LNCaP clone FGC (cell line): ENCODE results near the gene LRRN3.
A peak's percentile ranks its signal among the peaks of the same experiment; 100 is the strongest.

Source experiments
- DNase-seq: peaks from one replicate; pipeline ENCODE4 v3.0.0-alpha.2; 2011; ENCODE audit warnings: low read depth
- H3K4me3 ChIP-seq: 2 replicates; pipeline ENCODE4 v1.5.1; 2011; ENCODE audit warnings: mild to moderate bottlenecking, low read depth, low read length, control low read depth
- TF ChIP-seq, protein P1 (sequence below): IDR thresholded peaks from 2 replicates; pipeline ENCODE4 v1.5.1; 2012; ENCODE audit warnings: mild to moderate bottlenecking; ENCODE audit not compliant: control insufficient read depth, insufficient read depth; ENCODE audit errors: extremely low read depth

The LRRN3 gene

DNA sequence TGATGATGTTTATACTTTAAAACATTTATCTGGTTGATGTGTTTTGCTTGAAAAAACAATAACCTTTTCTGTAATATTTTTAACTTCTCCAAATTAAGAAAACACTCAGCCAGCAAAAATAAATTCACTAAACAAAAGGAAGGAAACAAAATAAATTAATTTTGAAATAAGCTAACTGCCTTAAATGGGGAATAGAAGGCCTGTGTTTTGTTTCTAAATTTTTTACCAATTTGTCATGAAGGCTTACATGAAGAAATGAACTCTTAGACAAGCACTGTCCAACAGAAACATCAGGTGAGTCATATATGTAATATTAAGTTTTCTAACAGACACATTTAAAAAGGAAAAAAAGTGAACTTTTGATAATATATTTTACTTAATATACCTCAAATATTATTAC, 68.5 kb downstream of the LRRN3 start:
- no peak for DNase-seq
- H3K4me3 ChIP-seq, result no peak overlapping the region
- TF ChIP-seq, protein P1, sequence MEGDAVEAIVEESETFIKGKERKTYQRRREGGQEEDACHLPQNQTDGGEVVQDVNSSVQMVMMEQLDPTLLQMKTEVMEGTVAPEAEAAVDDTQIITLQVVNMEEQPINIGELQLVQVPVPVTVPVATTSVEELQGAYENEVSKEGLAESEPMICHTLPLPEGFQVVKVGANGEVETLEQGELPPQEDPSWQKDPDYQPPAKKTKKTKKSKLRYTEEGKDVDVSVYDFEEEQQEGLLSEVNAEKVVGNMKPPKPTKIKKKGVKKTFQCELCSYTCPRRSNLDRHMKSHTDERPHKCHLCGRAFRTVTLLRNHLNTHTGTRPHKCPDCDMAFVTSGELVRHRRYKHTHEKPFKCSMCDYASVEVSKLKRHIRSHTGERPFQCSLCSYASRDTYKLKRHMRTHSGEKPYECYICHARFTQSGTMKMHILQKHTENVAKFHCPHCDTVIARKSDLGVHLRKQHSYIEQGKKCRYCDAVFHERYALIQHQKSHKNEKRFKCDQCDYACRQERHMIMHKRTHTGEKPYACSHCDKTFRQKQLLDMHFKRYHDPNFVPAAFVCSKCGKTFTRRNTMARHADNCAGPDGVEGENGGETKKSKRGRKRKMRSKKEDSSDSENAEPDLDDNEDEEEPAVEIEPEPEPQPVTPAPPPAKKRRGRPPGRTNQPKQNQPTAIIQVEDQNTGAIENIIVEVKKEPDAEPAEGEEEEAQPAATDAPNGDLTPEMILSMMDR, result no peak

DNA sequence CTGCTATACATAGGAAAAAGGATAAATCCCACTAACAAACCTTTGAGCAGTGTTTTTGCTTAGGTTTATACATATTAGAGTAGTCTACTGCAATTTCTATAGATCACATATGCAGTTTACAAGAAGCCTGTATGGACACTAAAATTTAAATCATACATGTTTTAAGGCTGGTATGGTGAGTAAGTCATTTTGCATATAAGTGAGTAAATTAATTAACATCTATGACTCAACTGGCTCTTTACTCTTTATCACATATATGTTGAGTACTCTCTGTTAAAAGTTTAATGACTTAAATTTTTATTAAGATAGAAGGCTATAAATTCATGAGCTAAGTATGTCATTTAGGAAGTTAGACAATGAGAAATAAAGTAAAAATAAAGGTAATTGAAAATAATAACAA, 69.4 kb downstream of the LRRN3 start:
- no peak overlapping the region for H3K4me3 ChIP-seq
- TF ChIP-seq, protein P1, result no peak
- no peak for DNase-seq

DNA sequence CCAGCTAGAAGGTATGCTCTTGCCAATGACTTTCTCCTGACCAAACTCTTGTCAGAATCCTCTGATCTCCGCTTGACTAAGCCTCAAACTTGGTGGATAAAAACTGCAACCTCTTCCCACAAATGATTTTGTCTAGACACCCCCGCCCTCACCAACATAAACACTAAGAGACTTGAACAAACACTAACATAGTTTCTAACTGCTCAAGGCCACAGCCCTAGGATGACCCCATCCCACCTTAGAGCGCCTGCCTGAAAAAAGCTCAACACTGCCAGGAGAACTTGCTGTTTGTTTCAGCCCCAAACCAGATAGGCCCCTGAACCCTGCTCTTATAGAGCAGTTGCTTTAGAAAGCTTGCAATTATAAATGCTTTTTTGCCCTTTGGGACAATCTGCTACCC, 71.8 kb downstream of the LRRN3 start:
- TF ChIP-seq, protein P1, result no peak
- no peak overlapping the region for H3K4me3 ChIP-seq
- DNase-seq, result no peak

DNA sequence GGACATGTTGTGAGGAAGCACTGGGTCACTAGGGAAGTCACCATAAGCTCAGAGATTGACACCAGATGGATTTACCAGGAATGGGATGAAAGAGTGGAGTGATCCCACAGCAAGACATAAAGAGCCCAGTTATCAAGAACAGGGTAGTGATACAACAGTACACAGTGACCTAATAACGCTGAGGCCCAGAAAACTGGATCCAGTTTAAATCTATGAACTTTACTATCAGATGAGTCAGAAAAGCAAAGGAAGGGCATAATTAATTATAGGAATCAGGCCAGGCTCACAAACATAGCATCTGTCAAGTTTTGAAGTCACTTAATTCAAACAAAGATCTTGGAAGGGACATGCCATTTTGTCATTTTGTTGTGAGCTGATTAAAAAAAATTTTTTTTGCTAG, 73.5 kb downstream of the LRRN3 start:
- DNase-seq, result peak; percentile 39
- TF ChIP-seq, protein P1, result no peak
- H3K4me3 ChIP-seq, result no peak overlapping the region

DNA sequence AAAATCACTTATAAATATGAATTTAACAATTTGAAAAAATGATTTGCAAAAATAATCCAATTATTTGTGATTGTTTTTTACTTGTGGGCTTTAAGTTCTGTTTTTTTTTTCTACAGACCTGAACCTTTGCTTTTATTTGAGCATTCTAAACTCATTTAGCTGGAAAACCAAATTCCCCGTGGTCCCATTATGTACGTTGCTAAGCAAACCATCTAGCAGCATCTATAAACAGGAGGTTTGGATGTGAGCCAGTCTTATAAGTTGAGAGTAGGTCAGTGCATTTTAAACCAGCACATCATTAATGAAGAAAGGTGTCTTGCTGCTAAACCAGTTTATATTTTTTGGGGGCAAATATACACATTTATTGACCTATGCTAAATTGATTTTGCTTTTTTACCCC, 77.3 kb downstream of the LRRN3 start:
- TF ChIP-seq, protein P1, result no peak
- no peak overlapping the region for H3K4me3 ChIP-seq
- DNase-seq, result no peak

DNA sequence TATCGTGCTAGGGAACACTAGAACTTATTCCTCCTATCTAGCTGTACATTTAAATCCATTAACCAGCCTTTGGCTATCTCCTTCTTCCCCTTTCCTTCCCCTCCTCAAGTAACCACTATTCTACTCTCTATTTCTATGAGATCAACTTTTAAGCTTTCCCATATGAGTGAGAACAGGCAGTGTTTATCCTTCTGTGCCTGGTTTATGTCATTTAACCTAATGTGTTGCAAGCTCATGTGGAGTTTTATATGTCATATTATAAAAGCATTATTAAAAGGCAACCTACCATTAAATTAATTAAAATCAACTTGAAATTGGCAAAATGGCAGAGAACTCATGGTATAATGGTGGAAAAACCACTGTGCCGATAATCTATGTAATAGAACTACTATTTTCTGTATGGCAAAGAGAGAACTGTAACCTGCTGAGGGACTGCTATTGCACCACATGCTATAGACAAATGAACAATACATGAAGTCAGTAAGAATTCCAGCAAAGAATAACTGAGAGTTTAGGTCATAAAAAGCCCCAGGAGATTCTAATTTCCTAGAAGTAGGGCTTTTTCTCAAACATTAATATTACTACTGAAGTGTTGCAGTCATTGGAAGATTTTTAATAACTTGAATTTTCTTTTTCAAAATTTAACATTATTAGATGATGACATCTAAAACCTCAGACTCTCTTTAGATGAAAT, 81.8 kb downstream of the LRRN3 start:
- H3K4me3 ChIP-seq, result no peak overlapping the region
- DNase-seq, result no peak
- TF ChIP-seq, protein P1, result no peak

DNA sequence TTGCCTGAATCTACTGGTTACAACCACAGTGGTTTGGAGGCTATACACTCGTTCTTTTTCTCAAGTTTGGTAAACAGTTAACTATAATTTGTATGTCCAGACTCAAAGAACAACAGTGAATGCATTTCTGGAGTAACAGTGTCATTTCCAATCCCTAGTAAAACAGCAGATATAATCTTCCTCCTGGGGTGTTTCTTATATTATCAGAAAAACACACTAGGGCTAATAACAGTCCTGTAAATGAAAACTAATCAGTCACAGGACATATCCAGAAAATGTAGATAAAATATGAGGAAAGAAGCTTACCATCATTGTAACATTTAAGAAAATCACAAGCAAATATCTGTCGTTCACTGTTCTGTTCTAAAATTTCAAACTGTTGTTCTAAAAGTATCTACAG, 82.6 kb downstream of the LRRN3 start:
- no peak for DNase-seq
- peak overlapping the region; percentile 21 for H3K4me3 ChIP-seq
- TF ChIP-seq, protein P1, result no peak
